Uterus (tissue), 2 donors: ENCODE data around the gene JTB.

Source experiments
- CTCF ChIP-seq, 4 experiments: fragments of 200-600 bp in 2 of 4; fragments of 450-650 bp in 2 of 4; sonication (generic) in 2 of 4; IDR thresholded peaks; one replicate each; pipeline ENCODE4 v1.5.1; 2016 to 2019; ENCODE audit warnings: antibody characterized with exemption in 4 of 4, mild to moderate bottlenecking in 2 of 4, moderate library complexity in 1 of 4
- POLR2A ChIP-seq, 2 donors: fragments of 450-650 bp; IDR thresholded peaks; one replicate each; pipeline ENCODE4 v1.6.1; 2016; ENCODE audit warnings: antibody characterized with exemption in 2 of 2, mild to moderate bottlenecking in 1 of 2, moderate library complexity in 1 of 2

GRCh38 chr1:153953859-153954365 lies 23.6 kb downstream of the JTB start:
- TF ChIP-seq CTCF (IDR thresholded peaks at IDR 0.05) (no peak), POLR2A (IDR thresholded peaks at IDR 0.05) (no peak)
